NCI-H2196 (cell line): ENCODE results near the gene SV2B.

Experiments
- DNase-seq: peaks from one replicate; lab custom pipeline; 2025; ENCODE audit not compliant: unreplicated experiment; lab: John Stamatoyannopoulos, UW

Gene SV2B

DNA sequence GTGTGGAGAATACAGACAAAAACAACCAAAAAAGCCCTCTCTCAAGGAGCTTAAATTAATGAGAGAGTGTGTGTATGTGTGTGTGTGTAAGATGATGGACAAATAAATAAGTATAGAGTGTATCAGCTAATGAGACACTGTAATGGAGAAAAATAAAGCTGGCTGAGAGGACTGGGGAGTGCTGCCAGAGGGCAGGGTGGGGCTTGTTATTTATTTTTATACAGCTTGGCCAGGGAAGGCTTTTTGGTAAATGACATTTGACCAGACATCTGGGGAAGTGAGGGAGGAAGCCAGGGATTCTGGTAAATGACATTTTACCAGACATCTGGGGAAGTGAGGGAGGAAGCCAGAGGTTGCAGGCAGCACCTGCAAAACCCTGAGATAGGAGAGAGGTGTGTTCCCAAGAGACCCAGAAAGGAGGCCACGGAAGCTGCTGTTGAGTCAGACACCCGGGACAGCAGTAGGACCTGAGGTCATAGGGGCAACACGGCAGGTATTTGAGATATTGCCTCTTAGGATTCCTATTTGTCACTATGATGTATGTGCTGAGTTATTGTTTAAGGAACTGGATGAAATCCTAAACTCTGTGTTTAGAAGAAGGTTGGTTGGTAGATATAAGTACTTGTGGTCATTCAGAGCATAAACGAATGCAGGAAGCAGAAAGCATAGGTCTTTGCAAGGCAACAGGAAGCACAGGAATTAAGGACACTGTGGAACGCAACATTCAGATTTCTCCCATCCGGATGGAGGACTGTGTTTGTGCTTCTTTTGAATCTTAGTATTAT, 2.7 kb downstream of the SV2B start:
- DNase-seq = no peak

DNA sequence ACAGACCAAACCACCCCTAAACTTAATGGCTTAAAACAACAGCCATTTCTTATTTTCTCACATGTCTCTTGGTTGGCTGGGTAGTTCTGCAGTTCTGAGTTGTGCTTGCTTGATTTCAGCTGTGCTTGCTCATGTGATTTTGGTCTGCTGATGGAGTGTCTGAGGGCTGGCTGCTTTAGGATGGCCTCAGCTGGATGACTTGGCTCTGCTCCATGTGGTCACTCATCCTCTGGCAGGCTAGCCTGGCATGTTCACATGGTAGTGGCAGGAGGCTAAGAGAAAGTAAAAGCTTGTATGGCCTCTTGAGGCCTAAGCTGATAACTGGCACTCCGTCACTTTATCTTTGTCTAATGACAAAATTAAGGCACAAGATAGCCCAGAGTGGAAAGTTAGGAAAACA, 4.1 kb downstream of the SV2B start:
- peak; percentile 58 for DNase-seq

DNA sequence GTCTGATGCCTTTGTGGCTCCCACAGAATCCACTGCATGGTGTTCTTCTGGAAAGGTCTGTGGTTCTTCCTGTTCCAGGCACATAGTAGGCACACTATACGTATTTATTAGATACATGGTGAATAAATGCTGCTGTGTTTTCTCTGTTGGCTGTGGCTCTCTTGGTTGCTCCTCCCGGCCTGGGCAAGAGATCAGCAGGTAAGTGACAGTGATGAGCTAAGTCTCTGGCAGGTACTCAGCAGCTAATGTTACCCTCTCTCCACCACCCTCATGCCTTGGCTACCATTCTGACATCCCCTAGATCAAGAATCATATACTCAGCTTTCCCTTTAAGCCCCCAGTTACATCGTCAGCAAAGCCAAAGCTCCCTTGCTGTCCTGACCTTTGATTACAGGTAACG, 8.4 kb downstream of the SV2B start:
- DNase-seq = no peak

DNA sequence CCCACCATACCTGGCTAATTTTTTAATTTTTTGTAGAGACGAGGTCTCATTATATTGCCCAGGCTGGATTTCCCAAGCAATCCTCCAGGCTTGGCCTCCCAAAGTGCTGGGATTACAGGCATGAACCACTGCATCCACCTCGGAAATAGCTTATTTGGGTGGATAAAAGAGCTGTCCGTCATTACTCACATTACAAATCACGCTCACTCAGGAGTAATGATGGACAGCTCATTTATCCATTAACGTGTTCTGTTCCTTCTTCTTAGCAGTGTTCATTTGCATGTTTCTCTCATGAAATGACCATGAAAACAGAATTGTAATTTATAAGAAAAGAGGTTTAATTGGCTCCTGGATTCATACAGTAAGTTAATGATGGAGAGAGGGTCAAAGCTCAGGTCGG, 9.8 kb downstream of the SV2B start:
- no peak for DNase-seq

DNA sequence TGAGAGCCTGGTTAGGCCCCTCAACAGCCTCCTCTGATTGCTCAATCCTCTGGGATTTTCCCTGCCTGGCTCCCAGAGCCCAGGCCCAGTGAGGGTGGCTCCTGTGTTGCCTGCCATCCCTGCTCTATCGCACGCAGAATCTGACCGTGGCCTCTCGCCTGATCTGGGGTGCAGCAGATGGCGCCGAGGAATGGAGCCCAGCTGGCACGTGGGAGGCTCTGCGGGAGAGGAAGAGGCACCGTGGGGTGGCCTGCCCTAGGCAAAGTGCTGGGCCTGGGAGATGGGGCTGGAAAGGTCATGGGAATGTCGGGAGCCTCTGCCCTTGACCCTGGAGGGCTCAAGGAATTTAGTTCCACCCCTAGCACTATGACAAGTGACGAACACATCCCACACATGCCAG, 10.3 kb downstream of the SV2B start:
- DNase-seq = no peak

DNA sequence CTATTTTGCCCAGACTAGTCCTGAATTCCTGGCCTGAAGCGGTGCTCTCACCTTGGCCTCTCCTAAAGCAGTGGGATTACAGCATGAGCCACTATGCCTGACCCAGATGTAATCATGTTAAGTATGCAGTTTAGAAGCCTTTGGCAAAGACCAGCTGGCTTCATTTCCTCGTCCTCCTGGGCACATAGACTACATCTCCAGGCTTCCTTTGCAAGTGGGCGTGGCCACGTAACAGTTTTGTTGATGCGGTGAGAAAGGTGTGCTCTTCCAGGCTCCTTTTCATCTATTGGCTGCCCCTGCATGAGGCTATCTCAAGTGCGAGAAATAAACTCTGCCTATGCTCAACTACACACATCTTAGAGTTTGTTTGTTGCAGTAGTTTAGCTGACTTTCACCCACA, 13.0 kb downstream of the SV2B start:
- peak; percentile 45 for DNase-seq

DNA sequence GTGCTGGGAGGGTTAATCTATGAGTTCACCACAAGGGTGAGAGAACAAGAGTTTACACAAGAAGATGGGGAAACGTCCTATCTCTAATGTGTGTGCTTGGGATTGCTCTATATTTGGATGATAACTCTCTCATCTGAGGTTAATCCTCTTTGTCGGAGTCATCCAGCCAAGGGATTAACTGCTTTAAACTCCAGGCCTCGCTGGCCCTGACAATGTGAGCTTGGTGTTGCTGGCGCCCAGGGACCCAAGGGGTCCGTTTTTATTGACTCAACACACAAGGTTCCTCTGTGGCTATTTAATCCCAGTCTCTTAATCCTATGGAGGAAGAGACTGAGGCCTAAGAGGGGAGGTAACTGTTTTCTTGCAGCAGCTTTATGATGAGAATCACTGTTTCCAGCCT, 14.2 kb downstream of the SV2B start:
- no peak for DNase-seq

DNA sequence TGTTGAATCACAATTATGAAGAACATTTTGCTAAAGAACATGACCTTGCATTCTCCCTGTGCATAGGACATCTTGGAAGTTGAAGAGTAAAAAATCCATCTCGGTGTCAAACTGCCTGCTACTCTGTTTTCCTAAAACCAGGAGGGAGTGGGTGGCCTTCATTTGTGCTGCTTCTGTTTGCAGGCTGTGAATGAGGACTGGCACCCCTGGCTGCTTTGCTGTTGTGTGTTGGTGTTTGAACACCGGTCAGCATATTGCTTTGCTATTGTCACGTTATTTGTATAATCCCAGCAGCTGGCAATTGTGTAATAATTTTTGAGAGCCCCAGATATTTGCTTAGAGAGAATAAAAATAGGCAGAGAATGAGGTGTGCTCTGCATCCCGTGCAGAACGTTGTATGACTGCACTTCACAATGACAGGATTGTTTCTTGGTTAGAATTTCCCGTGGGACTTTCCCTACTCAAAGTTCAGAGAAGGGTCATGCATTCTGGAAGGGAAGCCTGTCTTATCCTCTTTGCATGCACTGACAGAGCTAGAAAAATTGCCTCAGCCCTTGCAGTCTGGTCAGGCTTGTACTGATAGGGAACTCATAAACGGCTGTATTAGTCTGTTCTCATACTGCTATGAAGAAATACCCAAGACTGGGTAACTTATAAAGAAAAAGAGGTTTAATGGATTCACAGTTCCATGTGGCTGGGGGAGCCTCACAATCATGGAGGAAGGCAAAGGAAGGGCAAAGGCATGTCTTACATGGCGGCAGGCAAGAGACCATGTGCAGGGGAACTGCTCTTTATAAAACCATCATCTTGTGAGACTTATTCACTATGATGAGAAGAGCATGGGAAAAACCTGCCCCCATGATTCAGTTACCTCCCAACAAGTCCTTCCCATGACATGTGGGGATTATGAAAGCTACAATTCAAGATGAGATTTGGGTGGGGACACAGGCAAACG, 16.3 kb downstream of the SV2B start:
- DNase-seq = peak; percentile 44

DNA sequence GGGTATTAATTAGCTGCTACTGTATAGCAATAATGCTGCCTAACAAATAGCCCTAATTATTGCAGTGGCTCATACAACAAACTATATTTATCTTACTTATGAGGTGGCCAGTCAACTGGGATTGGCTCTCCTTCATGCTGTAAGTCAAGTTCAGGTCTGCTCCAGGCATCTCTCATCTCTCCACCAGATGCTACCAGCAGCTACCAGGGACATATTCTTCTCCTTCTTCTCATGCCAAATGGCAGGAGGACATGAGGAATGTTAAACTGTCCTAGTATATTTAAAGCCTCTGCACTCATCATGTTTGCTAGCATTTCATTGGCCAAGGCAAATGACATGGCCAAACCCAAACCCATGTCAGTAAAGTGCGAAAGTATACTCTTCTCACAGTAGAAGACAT, 17.3 kb downstream of the SV2B start:
- no peak for DNase-seq

DNA sequence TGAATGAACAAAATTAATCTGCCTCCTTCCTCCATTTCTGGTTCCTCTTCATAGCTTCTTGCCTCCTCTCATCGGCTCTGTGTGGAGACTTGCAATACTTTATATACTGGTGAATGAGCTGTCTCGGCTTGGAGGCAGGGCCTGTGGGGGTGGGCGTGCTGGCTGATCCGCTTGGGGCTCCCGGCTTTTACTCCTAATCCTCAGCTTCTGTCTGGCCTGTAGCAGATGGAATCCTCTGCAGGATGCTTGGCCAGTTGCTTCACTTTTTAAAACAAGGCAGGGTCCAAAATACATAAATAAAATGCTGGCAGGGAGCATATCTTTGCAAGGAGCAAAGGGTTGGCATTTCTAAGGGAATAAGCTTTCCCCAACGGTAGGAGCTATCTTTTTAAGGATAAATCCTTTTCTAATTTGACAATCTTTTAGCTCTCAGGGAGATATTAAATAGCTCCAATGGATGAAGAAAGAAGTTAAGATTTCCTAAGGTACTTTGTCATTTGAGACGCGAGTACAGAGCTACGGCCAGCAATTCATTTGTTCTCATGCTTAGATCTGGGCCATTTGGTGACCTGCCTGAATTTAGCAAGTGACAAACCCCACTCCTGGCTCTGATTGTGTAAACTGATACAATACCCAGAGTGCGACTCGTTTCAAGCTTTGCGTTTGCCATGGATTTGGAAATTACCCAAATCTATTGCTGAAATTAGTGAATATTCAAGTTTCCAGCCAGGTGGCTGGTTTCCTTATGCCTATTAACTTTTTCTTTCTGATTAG, 18.9 kb downstream of the SV2B start:
- DNase-seq = no peak

DNA sequence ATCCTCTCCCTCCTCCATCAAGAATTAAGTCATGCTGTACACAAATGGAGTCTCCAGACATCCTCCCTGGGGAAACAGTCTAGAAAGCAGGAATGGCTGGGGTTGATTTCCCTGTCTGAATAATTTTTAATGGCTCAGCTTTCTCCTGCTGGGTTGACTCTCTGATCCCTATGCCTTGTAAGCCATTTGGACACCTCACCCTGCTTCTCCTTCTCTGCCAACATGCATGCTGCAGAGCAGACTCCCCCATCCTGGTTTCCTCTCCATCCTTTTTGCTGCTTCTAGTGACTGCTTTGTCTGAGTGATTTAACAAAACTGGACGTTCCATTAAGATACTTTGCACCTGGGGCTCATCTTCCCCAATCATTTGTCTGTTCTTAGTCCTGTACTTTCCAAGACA, 22.2 kb downstream of the SV2B start:
- no peak for DNase-seq

DNA sequence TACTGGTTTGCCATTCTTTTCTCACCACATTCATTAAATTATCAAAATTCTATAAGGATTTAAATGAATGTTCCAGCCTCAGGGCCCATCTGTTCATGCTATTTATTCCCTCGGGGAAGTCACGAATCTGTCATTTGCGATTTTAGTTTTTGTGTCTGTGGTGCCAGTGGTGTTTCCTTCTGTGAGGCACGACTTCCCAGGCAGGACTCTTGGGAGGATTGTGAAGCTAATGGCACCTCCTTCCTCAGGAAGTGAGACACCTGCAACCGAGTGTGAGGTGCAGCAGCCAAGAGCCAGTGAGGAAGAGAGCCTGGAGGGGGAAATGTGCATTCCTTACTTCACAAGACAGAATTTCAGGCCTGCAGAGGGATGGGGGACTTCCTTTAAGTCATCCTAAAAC, 24.1 kb downstream of the SV2B start:
- no peak for DNase-seq

DNA sequence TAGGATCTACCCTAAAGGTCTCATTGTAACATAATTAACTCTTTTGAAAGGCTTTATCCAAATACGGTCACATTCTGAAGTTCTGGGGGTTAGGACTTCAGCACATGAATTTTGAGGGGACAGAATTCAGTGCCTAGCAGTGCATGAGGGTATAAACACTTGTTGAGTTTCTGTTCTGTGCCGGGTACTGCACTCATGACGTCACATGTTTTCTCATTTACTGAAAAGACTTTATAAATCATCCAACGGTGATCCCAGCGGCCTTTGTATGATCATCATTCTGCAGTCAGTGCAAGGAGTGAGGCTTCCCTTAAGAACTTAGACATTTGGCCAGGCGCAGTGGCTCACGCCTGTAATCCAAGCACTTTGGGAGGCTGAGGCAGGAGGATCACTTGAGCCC, 25.1 kb downstream of the SV2B start:
- no peak for DNase-seq

DNA sequence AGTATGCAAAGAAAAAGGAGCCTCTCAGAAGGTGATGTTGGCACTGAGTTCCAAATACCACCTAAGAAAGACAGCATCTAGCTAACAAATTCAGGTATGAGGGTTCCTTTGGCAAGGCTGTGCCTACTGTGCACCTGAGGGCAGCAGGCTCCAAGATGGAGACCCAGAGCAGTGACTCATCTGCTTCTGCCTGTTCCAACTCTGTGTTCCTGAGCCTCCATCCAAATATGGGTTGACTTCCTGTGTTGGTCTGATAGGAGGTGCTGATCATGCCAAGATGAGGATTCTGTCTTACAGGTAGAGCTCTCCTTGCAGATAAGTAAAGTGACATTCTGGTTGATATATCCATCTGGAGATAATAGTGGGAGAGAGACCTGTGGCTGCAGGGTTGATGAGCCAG, 26.0 kb downstream of the SV2B start:
- DNase-seq = no peak

DNA sequence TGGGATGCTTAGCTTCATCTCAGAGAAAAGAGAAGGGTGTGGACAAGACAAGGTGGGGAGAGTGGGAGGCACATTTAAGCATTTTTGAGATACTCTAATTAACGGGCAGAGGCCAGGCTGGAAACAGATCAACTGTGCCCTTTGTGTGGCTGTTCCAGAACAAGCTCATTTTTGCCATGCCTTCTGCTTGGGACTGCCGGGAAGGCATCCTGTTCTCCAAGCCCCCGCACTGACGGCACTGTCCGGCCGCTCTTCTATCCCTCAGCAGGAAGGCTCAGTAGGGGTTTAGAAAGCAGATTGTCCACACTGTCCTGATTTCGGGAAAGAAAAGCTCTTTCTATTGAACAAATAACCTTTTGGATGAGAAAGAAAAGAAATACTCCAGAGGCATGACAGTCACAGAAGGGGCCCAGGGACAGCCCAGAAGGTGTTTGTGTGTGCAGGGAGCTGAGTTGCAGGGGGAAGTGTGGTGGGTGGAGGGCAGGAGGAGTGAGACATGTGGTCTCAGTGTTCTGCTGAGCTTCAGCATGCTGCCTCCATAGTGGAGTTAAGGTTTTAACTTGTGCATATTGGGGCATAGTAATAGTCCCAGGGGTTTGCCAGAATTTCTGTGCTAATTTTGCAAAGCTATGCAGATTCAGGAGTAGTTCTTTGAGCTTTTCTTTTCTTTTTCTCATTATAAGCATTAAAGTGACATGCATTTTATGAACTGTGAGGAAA, 27.3 kb downstream of the SV2B start:
- DNase-seq = no peak

DNA sequence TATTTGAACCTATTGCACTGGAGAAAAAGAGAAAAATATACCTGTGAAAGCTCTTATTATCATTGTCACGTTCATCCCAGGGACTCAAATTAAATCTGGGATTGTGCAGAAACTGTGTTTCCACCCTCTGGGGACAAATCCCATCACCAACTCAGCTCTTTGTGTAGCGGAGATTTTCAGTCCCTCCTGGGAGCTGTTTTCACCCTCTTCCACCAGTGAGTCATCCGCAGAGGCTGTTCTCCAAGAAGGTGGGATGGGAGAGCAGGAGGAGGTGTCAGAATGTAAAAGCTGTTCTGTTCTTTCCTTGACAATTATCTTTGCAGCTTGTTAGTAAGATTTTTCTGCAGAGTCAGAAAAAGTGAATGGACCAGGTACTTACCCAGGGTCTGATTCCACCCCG, 28.0 kb downstream of the SV2B start:
- DNase-seq = no peak

DNA sequence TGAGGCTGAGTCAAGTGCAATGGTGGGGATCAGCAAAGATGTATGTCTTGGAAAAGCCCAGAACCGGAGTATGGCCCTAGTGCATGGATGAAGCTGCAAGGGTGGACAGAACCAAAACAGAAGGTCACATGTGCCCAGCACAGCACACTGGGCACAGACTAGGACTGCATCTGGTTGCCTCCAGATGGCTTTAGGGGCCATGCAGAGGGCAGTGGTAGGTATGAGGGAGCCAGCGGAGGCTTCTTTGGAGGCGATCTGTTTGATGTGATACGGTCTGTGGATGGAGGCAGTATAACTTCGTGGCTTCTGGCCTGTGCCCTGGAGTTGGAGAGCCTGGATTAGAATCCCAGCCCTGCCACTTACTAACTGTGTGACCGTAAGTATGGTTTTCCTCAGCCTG, 29.4 kb downstream of the SV2B start:
- DNase-seq = no peak

DNA sequence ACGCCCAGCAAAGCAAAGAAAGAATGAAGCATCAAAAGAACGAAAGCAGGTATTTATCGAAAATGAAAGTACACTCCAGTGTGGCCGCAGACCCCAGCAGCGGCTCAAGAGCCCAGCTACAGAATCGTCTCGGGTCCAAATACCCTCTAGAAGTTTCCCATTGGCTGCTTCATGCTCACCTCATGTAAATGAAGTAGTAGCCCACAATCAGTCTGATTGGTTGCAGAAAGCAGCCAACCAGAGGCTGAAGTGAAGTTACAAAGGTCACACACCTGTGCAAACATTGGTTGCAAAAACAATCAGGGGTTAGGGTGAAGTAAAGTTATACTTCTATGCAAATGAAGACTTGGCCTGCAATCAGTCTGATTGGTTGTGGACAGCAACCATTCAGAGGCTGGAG, 32.0 kb downstream of the SV2B start:
- no peak for DNase-seq

DNA sequence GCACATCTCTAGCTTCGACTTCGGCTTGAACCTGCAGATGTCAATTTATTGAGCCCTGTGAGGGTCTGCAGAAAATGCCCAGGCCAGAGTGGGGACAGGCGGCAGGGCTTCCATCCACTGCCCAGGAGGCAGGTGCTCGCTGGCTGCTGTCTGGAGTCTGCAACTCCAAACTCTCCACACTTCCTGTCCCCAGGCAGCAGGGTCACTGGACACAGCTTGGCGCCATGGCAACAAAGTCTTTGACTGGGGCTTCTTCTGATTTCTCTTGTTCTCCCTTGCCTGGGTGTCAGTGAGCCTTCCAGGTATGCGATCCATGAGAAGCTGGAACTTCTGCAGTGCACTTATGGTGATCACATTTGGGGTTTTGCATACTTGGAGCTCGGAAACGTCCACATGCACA, 33.5 kb downstream of the SV2B start:
- no peak for DNase-seq

DNA sequence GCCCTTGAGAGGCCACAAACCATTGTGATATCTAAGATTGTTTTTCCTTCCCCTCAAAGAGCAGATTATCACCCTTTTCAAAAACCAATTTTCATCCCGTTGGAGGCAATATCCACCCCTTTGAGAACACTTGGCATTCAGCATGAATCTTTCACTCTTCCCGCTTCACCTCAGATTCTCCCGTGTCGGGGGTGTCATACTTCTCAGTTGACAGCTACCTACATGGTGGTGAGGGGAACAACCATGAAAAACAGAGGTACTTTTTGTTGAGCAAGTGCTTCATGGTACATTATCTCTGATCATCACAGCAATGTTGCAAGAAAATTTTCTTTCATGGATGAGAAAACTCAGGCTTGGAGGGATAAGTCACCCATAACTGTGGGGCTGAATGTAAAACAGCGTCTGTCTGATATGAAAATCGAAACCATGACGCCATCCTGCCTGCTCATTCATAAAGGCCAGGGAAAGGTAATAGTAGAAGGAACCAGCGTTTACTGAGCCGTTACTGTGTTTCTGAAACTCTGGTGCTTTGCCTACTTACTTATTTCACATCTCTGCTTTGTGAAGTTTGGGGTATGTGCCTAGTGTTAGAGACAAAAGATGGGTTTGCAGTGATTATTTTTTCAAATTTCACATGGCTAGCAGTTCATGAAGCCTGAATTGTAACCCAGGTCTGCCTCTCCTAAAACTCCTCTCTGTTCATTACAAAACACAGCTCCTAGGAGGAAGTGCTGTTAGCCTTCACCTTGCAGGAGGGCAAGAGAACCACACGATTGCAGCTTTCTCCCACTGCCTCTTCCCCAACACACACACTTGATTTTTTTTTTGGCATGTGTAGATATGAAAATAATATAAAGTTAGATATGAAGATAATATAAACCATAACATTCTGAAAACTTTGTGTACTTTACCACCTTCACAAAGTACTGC, 35.4 kb downstream of the SV2B start:
- DNase-seq = no peak
